GM23338 (cell line): ENCODE results near the gene SND1. TPM values are rescaled to one million over a fixed set of nuclear protein-coding genes. Genes with fewer than 3 reads are reported as not detected.

Experiments
- ATAC-seq: fragments of 200-7000 bp; cut with Tn5 transposase; 3 replicates; pipeline ENCODE4 v1.9.1; 2020
- DNase-seq: peaks from one replicate; pipeline ENCODE4 v3.0.0-alpha.2; 2015; ENCODE audit warnings: low spot score
- H2AFZ ChIP-seq: fragments of 200-600 bp; sonication (generic); 2 replicates; pipeline ENCODE4 v1.8.0; 2016; ENCODE audit warnings: antibody characterized with exemption, mild to moderate bottlenecking, moderate library complexity
- H3F3A ChIP-seq: fragments of 200-600 bp; sonication (generic); replicated peaks from 2 replicates; pipeline ENCODE4 v1.8.0; 2017; ENCODE audit warnings: antibody characterized with exemption, mixed run types, low read depth
- H3K27ac ChIP-seq: fragments of 200-600 bp; sonication (generic); 2 replicates; pipeline ENCODE4 v1.6.1; 2016; ENCODE audit warnings: low read depth
- H3K27me3 ChIP-seq: fragments of 200-600 bp; sonication (generic); 2 replicates; pipeline ENCODE4 v1.8.0; 2016; ENCODE audit warnings: mild to moderate bottlenecking, mixed run types, moderate library complexity; ENCODE audit not compliant: insufficient read depth
- H3K36me3 ChIP-seq: fragments of 200-600 bp; sonication (generic); 2 replicates; pipeline ENCODE4 v1.8.0; 2016; ENCODE audit warnings: mild to moderate bottlenecking; ENCODE audit not compliant: insufficient read depth
- H3K4me1 ChIP-seq: fragments of 200-600 bp; sonication (generic); 2 replicates; pipeline ENCODE4 v1.8.0; 2016; ENCODE audit warnings: mild to moderate bottlenecking, moderate library complexity; ENCODE audit not compliant: insufficient read depth
- H3K4me2 ChIP-seq: fragments of 200-600 bp; sonication (generic); 2 replicates; pipeline ENCODE4 v1.7.1; 2017; ENCODE audit warnings: mixed run types
- H3K4me3 ChIP-seq: fragments of 200-600 bp; sonication (generic); 2 replicates; pipeline ENCODE4 v1.6.1; 2016; ENCODE audit warnings: mixed run types
- H3K79me2 ChIP-seq: fragments of 200-600 bp; sonication (generic); replicated peaks from 2 replicates; pipeline ENCODE4 v1.8.0; 2017; ENCODE audit warnings: mild to moderate bottlenecking; ENCODE audit not compliant: insufficient read depth
- H3K9me2 ChIP-seq: fragments of 200-600 bp; sonication (generic); 2 replicates; pipeline ENCODE4 v1.8.0; 2017; ENCODE audit not compliant: insufficient read depth
- H4K20me1 ChIP-seq: fragments of 200-600 bp; sonication (generic); replicated peaks from 2 replicates; pipeline ENCODE4 v1.8.0; 2017; ENCODE audit warnings: mild to moderate bottlenecking; ENCODE audit not compliant: insufficient read depth
- H3K27ac Mint-ChIP-seq: 2 replicates; pipeline ENCODE4 v1.8.0; 2020; ENCODE audit warnings: inconsistent platforms, mild to moderate bottlenecking, moderate library complexity, mixed read lengths
- H3K27me3 Mint-ChIP-seq: 3 replicates; pipeline ENCODE4 v1.8.0; 2022; ENCODE audit warnings: low read depth, mild to moderate bottlenecking, moderate library complexity, mixed read lengths, inconsistent platforms; ENCODE audit not compliant: insufficient read depth, poor library complexity
- H3K36me3 Mint-ChIP-seq: 3 replicates; pipeline ENCODE4 v1.8.0; 2021; ENCODE audit warnings: low read depth, mild to moderate bottlenecking, inconsistent platforms, moderate library complexity, mixed read lengths
- H3K4me1 Mint-ChIP-seq: 3 replicates; pipeline ENCODE4 v1.8.0; 2020; ENCODE audit warnings: mild to moderate bottlenecking, inconsistent platforms, mixed read lengths
- H3K4me3 Mint-ChIP-seq: 3 replicates; pipeline ENCODE4 v1.8.0; 2021; ENCODE audit warnings: moderate library complexity, mild to moderate bottlenecking, inconsistent platforms, mixed read lengths
- H3K9me3 Mint-ChIP-seq: 3 replicates; pipeline ENCODE4 v1.8.0; 2020; ENCODE audit warnings: moderate library complexity, mild to moderate bottlenecking, inconsistent platforms, mixed read lengths
- CREB1 ChIP-seq: fragments of 250-450 bp; sonication (Bioruptor Pico); IDR thresholded peaks from 2 replicates; pipeline ENCODE4 v1.5.0; 2020; ENCODE audit warnings: low read depth, mild to moderate bottlenecking, moderate library complexity
- EZH2 ChIP-seq: fragments of 200-600 bp; sonication (generic); IDR thresholded peaks from one replicate; pipeline ENCODE4 v1.8.0; 2017; ENCODE audit warnings: antibody characterized with exemption, mild to moderate bottlenecking, low read depth; ENCODE audit not compliant: unreplicated experiment
- EZH2phosphoT487 ChIP-seq: fragments of 200-600 bp; sonication (generic); IDR thresholded peaks from one replicate; pipeline ENCODE4 v1.8.1; 2018; ENCODE audit warnings: antibody characterized with exemption; ENCODE audit not compliant: unreplicated experiment
- JUNB ChIP-seq: IDR thresholded peaks from one replicate; pipeline ENCODE4 v1.6.1; 2016; ENCODE audit warnings: antibody characterized with exemption; ENCODE audit not compliant: unreplicated experiment
- NANOG ChIP-seq: IDR thresholded peaks from 2 replicates; pipeline ENCODE4 v1.6.1; 2016; ENCODE audit warnings: antibody characterized with exemption, borderline replicate concordance
- POLR2AphosphoS5 ChIP-seq: IDR thresholded peaks from 2 replicates; pipeline ENCODE4 v1.6.1; 2016; ENCODE audit warnings: antibody characterized with exemption, low read depth
- STAT1 ChIP-seq: IDR thresholded peaks from one replicate; pipeline ENCODE4 v1.6.1; 2016; ENCODE audit warnings: antibody characterized with exemption; ENCODE audit not compliant: unreplicated experiment
- ZNF114 ChIP-seq: fragments of 250-450 bp; sonication (Bioruptor Pico); IDR thresholded peaks from 2 replicates; pipeline ENCODE4 v1.5.0; 2020; ENCODE audit warnings: mild to moderate bottlenecking, moderate library complexity
- ZNF331 ChIP-seq: fragments of 250-450 bp; sonication (Bioruptor Pico); IDR thresholded peaks from 2 replicates; pipeline ENCODE4 v1.5.0; 2020; ENCODE audit warnings: low read depth, mild to moderate bottlenecking, moderate library complexity
- ZNF462 ChIP-seq: fragments of 250-450 bp; sonication (Bioruptor Pico); IDR thresholded peaks from 2 replicates; pipeline ENCODE4 v1.5.0; 2020; ENCODE audit warnings: mild to moderate bottlenecking, moderate library complexity
- polyA plus RNA-seq: library from polyadenylated mRNA; unstranded; fragments of >200 nt; fragmentation: Nextera tagmentation; extraction: Ambion mirVana; gene quantifications from 2 replicates; pipeline ENCODE4 v1.2.1, GENCODE V29; 2016
- total RNA-seq: library from RNA; depleted of rRNA; stranded (reverse); fragments of >200 nt; shearing (Covaris generic); gene quantifications from 2 replicates; pipeline ENCODE4 v1.2.3, GENCODE V29; 2014
- TF ChIP-seq, protein P1 (sequence below): IDR thresholded peaks from one replicate; pipeline ENCODE4 v1.6.1; 2018; ENCODE audit warnings: antibody characterized with exemption; ENCODE audit not compliant: unreplicated experiment
- TF ChIP-seq, protein P2 (sequence below): IDR thresholded peaks from 2 replicates; pipeline ENCODE4 v1.6.1; 2016; ENCODE audit warnings: antibody characterized with exemption
- TF ChIP-seq, protein P3 (sequence below), 2 experiments: fragments of 200-600 bp in 1 of 2; sonication (generic) in 1 of 2; conservative IDR thresholded peaks; 2 replicates each; pipeline versions ENCODE4 v1.5.1 to v1.6.1; 2016 to 2017; ENCODE audit warnings: antibody characterized with exemption in 2 of 2, low read depth in 2 of 2, mild to moderate bottlenecking in 2 of 2, moderate library complexity in 1 of 2

Gene SND1
- total and polyA plus RNA-seq, 2 experiments from 2014 or later: 107 to 254 TPM

DNA sequence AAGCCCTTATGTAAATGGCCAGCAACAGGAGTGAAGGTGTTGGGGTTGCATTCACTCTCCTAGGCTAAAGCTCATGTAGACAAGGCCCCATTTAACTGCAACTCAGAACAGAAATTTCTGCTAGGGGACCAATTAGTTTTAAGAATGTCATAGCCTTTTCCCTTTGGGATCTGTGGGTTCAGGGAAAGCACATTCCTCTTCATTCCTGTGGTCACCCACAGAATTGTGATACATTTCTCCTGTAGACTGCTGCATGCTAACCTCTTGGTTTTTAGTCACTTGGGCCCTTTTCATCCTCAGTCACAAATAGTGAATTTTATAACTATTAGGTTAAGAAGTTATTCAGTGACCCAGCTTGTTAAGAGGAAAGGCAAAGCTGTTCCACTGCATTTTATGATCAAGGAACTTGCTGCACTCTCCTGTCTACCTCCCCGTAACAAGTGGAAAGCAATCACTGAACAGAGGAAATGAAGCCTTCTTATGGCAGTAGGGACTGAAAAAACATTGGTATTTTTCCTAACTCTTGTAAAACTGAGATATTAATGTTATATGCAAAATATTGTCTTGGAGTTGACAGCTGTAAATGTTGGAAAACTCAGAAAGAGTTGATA, 124.9 kb downstream of the SND1 start:
- Mint-ChIP-seq H3K4me1 (peaks cover 45% of the 10 kb centered on the region), H3K36me3 (no peaks in the 10 kb centered on the region), H3K4me3 (no peak overlapping the region), H3K27me3 (no peaks in the 10 kb centered on the region), H3K27ac (no peak overlapping the region), H3K9me3 (no peaks in the 10 kb centered on the region; the same call in 2 of the 3 replicates)
- no peaks in the 10 kb centered on the region for H3K9me2 ChIP-seq
- H3K4me1 ChIP-seq: peaks cover 32% of the 10 kb centered on the region
- H2AFZ ChIP-seq: no peak overlapping the region
- H3K4me3 ChIP-seq: no peak overlapping the region
- no peaks in the 10 kb centered on the region for H3K27me3 ChIP-seq
- no peak for DNase-seq
- no peaks in the 10 kb centered on the region for H3K36me3 ChIP-seq
- no peak overlapping the region for H3K27ac ChIP-seq
- no peak for ATAC-seq
- no peaks in the 10 kb centered on the region for H3F3A ChIP-seq
- no peak for TF ChIP-seq EZH2
- TF ChIP-seq ZNF462 (CRISPR knock-in tag): no peak
- TF ChIP-seq, protein P1, sequence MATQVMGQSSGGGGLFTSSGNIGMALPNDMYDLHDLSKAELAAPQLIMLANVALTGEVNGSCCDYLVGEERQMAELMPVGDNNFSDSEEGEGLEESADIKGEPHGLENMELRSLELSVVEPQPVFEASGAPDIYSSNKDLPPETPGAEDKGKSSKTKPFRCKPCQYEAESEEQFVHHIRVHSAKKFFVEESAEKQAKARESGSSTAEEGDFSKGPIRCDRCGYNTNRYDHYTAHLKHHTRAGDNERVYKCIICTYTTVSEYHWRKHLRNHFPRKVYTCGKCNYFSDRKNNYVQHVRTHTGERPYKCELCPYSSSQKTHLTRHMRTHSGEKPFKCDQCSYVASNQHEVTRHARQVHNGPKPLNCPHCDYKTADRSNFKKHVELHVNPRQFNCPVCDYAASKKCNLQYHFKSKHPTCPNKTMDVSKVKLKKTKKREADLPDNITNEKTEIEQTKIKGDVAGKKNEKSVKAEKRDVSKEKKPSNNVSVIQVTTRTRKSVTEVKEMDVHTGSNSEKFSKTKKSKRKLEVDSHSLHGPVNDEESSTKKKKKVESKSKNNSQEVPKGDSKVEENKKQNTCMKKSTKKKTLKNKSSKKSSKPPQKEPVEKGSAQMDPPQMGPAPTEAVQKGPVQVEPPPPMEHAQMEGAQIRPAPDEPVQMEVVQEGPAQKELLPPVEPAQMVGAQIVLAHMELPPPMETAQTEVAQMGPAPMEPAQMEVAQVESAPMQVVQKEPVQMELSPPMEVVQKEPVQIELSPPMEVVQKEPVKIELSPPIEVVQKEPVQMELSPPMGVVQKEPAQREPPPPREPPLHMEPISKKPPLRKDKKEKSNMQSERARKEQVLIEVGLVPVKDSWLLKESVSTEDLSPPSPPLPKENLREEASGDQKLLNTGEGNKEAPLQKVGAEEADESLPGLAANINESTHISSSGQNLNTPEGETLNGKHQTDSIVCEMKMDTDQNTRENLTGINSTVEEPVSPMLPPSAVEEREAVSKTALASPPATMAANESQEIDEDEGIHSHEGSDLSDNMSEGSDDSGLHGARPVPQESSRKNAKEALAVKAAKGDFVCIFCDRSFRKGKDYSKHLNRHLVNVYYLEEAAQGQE: no peak
- no peak for TF ChIP-seq EZH2phosphoT487
- no peak for TF ChIP-seq NANOG
- TF ChIP-seq ZNF331 (CRISPR knock-in tag): no peak
- TF ChIP-seq, protein P2, sequence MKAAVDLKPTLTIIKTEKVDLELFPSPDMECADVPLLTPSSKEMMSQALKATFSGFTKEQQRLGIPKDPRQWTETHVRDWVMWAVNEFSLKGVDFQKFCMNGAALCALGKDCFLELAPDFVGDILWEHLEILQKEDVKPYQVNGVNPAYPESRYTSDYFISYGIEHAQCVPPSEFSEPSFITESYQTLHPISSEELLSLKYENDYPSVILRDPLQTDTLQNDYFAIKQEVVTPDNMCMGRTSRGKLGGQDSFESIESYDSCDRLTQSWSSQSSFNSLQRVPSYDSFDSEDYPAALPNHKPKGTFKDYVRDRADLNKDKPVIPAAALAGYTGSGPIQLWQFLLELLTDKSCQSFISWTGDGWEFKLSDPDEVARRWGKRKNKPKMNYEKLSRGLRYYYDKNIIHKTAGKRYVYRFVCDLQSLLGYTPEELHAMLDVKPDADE: no peak
- TF ChIP-seq, protein P3, sequence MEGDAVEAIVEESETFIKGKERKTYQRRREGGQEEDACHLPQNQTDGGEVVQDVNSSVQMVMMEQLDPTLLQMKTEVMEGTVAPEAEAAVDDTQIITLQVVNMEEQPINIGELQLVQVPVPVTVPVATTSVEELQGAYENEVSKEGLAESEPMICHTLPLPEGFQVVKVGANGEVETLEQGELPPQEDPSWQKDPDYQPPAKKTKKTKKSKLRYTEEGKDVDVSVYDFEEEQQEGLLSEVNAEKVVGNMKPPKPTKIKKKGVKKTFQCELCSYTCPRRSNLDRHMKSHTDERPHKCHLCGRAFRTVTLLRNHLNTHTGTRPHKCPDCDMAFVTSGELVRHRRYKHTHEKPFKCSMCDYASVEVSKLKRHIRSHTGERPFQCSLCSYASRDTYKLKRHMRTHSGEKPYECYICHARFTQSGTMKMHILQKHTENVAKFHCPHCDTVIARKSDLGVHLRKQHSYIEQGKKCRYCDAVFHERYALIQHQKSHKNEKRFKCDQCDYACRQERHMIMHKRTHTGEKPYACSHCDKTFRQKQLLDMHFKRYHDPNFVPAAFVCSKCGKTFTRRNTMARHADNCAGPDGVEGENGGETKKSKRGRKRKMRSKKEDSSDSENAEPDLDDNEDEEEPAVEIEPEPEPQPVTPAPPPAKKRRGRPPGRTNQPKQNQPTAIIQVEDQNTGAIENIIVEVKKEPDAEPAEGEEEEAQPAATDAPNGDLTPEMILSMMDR (conservative IDR thresholded peaks at IDR 0.05; ENCODE audit: low read depth in 2 of 2): no peak
- TF ChIP-seq JUNB: no peak
- no peak for TF ChIP-seq CREB1 (CRISPR knock-in tag)
- no peak for TF ChIP-seq STAT1
- no peak for TF ChIP-seq ZNF114 (CRISPR knock-in tag)
- TF ChIP-seq POLR2AphosphoS5: no peak
- H3K79me2 ChIP-seq: peaks cover 90% of the 10 kb centered on the region
- peaks cover 41% of the 10 kb centered on the region for H4K20me1 ChIP-seq
- H3K4me2 ChIP-seq: no peak overlapping the region
